WTC11 (cell line): ENCODE data around the gene G3BP2. TPM values are rescaled to one million over a fixed set of nuclear protein-coding genes. Genes with fewer than 3 reads are reported as not detected.

ENCODE experiments used
- ATAC-seq: fragments of 200-7000 bp; cut with Tn5 transposase; 2 replicates; pipeline ENCODE4 v1.10.0; 2021; ENCODE audit warnings: mild to moderate bottlenecking, moderate library complexity
- CTCF ChIA-PET: fragments of 300-600 bp; sonication (Branson Sonifier 250); formaldehyde crosslinking; loops from one replicate; lab custom pipeline; 2021; ENCODE audit warnings: antibody characterized with exemption; lab: Charles Lee
- POLR2A ChIA-PET: fragments of 350-600 bp; sonication (Branson Sonifier 250); formaldehyde crosslinking; loops from one replicate; lab custom pipeline; 2021; ENCODE audit warnings: antibody characterized with exemption; lab: Charles Lee
- DNase-seq: peaks from one replicate; pipeline ENCODE4 v3.0.0; 2021; ENCODE audit warnings: low spot score
- H3K27ac Mint-ChIP-seq: 2 replicates; pipeline ENCODE4 v1.8.0; 2021; ENCODE audit warnings: mixed read lengths
- H3K27me3 Mint-ChIP-seq: 2 replicates; pipeline ENCODE4 v1.8.0; 2021; ENCODE audit warnings: low read depth, mild to moderate bottlenecking, moderate library complexity, mixed read lengths
- H3K36me3 Mint-ChIP-seq: 2 replicates; pipeline ENCODE4 v1.8.0; 2021; ENCODE audit warnings: mixed read lengths
- H3K4me1 Mint-ChIP-seq: 2 replicates; pipeline ENCODE4 v1.8.0; 2022; ENCODE audit warnings: mixed read lengths
- H3K4me3 Mint-ChIP-seq: 2 replicates; pipeline ENCODE4 v1.8.0; 2021; ENCODE audit warnings: mild to moderate bottlenecking, moderate library complexity, mixed read lengths
- H3K9me3 Mint-ChIP-seq: 2 replicates; pipeline ENCODE4 v1.8.0; 2021; ENCODE audit warnings: mixed read lengths
- ATF6 ChIP-seq: sonication (generic); formaldehyde crosslinking; IDR thresholded peaks from 2 replicates; pipeline ENCODE4 v1.8.1; 2023; ENCODE audit warnings: mild to moderate bottlenecking, missing genetic modification reagents
- ERG ChIP-seq: fragments of 250-450 bp; sonication (Bioruptor Pico); IDR thresholded peaks from 2 replicates; pipeline ENCODE4 v1.8.0; 2021; ENCODE audit warnings: mild to moderate bottlenecking
- ESRRA ChIP-seq: sonication (generic); formaldehyde crosslinking; IDR thresholded peaks from 2 replicates; pipeline ENCODE4 v1.8.1; 2022; ENCODE audit warnings: mild to moderate bottlenecking, missing genetic modification reagents, borderline replicate concordance
- ETV6 ChIP-seq: sonication (generic); formaldehyde crosslinking; IDR thresholded peaks from 2 replicates; pipeline ENCODE4 v1.8.1; 2022; ENCODE audit warnings: mild to moderate bottlenecking, missing genetic modification reagents
- FOXP1 ChIP-seq: sonication (generic); formaldehyde crosslinking; IDR thresholded peaks from 2 replicates; pipeline ENCODE4 v1.8.0; 2022; ENCODE audit warnings: missing genetic modification reagents, mild to moderate bottlenecking, moderate library complexity, borderline replicate concordance
- FOXP4 ChIP-seq: sonication (generic); formaldehyde crosslinking; IDR thresholded peaks from 2 replicates; pipeline ENCODE4 v1.8.0; 2022; ENCODE audit warnings: mild to moderate bottlenecking, missing genetic modification reagents
- GABPB1 ChIP-seq: sonication (generic); formaldehyde crosslinking; IDR thresholded peaks from 2 replicates; pipeline ENCODE4 v1.8.1; 2023; ENCODE audit warnings: mild to moderate bottlenecking, missing genetic modification reagents
- IRF1 ChIP-seq: sonication (generic); formaldehyde crosslinking; IDR thresholded peaks from 2 replicates; pipeline ENCODE4 v1.8.0; 2023; ENCODE audit warnings: missing genetic modification reagents
- JAZF1 ChIP-seq: fragments of 250-450 bp; sonication (Bioruptor Pico); IDR thresholded peaks from 2 replicates; pipeline ENCODE4 v1.9.0; 2021; ENCODE audit warnings: moderate library complexity, mild to moderate bottlenecking, inconsistent platforms
- MYBL2 ChIP-seq: sonication (generic); formaldehyde crosslinking; IDR thresholded peaks from 2 replicates; pipeline ENCODE4 v1.8.1; 2023; ENCODE audit warnings: mild to moderate bottlenecking, moderate library complexity, missing genetic modification reagents
- NFE2L1 ChIP-seq: sonication (generic); formaldehyde crosslinking; IDR thresholded peaks from 2 replicates; pipeline ENCODE4 v1.8.1; 2023; ENCODE audit warnings: missing genetic modification reagents
- NFYB ChIP-seq: sonication (generic); formaldehyde crosslinking; conservative IDR thresholded peaks from 2 replicates; pipeline ENCODE4 v1.8.0; 2022; ENCODE audit warnings: low read depth, missing genetic modification reagents
- ZNF121 ChIP-seq: sonication (generic); formaldehyde crosslinking; IDR thresholded peaks from 2 replicates; pipeline ENCODE4 v1.8.0; 2023; ENCODE audit warnings: missing genetic modification reagents
- ZNF396 ChIP-seq: fragments of 250-450 bp; sonication (Bioruptor Pico); IDR thresholded peaks from 2 replicates; pipeline ENCODE4 v1.8.0; 2021; ENCODE audit warnings: mild to moderate bottlenecking, moderate library complexity, borderline replicate concordance
- ZNF671 ChIP-seq: fragments of 250-450 bp; sonication (Bioruptor Pico); IDR thresholded peaks from 2 replicates; pipeline ENCODE4 v1.8.0; 2021; ENCODE audit warnings: mild to moderate bottlenecking
- total RNA-seq: library from RNA; stranded (reverse); gene quantifications from 3 replicates; pipeline ENCODE4 v1.2.3, GENCODE V29; 2021
- TF ChIP-seq, protein P1 (sequence below): sonication (generic); formaldehyde crosslinking; IDR thresholded peaks from 2 replicates; pipeline ENCODE4 v1.8.1; 2022; ENCODE audit warnings: low read depth, mild to moderate bottlenecking, moderate library complexity, missing genetic modification reagents, borderline replicate concordance
- TF ChIP-seq, protein P2 (sequence below): sonication (generic); formaldehyde crosslinking; IDR thresholded peaks from 2 replicates; pipeline ENCODE4 v1.8.0; 2023; ENCODE audit warnings: missing genetic modification reagents, mild to moderate bottlenecking, borderline replicate concordance
- TF ChIP-seq, protein P3 (sequence below): sonication (generic); formaldehyde crosslinking; IDR thresholded peaks from 2 replicates; pipeline ENCODE4 v1.8.1; 2022; ENCODE audit warnings: missing genetic modification reagents, borderline replicate concordance

Gene G3BP2
- total RNA-seq, 1 experiment from 2014 or later, result 284 TPM

DNA sequence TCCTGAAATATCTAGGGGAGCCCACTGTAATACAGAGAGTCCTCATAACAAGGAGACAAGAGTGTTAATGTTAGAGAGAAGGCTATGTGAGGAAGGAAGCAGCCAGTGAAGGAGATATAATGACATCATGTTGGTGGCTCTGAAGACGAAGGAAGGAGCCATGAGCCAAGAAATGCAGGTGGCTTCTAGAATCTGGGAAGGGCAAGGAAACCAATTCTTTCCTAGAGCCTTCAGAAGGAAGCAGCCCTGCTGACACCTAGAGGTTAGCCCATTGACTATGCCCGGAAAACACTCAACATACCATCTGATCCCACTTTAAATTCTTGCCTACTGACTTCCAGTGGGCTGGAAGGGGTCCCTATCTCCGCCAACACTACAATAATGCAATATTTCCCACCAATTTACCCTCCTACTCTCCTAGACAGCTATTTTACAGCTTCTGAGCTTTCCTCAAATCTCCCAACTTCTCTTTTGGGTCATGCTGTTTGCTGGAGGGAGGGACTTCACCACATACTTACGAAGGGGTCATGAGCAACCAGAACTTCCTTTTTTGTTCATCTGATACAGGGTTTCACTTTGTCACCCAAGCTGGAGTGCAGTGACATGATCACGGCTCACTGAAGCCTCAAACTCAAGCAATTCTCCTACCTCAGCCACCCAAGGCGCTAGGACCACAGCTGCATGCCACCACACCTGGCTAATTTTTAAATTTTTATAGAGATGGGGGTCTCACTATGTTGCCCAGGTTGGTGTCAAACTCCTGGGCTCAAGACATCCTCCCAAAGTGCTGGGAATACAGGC is 25.2 kb upstream of the G3BP2 start:
- no peak overlapping the region for H3K4me3 Mint-ChIP-seq
- peaks cover 13% of the 10 kb centered on the region for H3K36me3 Mint-ChIP-seq
- peaks cover 55% of the 10 kb centered on the region for H3K4me1 Mint-ChIP-seq
- ChIA-PET CTCF (no interaction called here), POLR2A (interaction anchor here (1.1 kb wide), 1 partner anchor 8 kb away, joined by 3 read pairs; no protein-coding TSS in a partner anchor)
- ATAC-seq (peak; percentile 68), DNase-seq (no peak)
- no peaks in the 10 kb centered on the region for H3K9me3 Mint-ChIP-seq
- H3K27ac Mint-ChIP-seq, result peak overlapping the region; percentile 80
- H3K27me3 Mint-ChIP-seq, result no peaks in the 10 kb centered on the region
- TF ChIP-seq ZNF121 (CRISPR knock-in tag) (peak; percentile 81), JAZF1 (no peak)

- POLR2A ChIA-PET, result interaction anchor here (0.6 kb wide), 1 partner anchor 56 kb away, joined by 3 read pairs; no protein-coding TSS in a partner anchor
- no peak for ATAC-seq
- Mint-ChIP-seq H3K4me3 (no peak overlapping the region), H3K27me3 (no peaks in the 10 kb centered on the region), H3K27ac (0 out of 2 replicates have a peak overlapping the region, but pooled peaks have one; percentile 15), H3K4me1 (peaks cover 39% of the 10 kb centered on the region), H3K36me3 (peaks cover 25% of the 10 kb centered on the region), H3K9me3 (no peaks in the 10 kb centered on the region)
- CTCF ChIA-PET, result no interaction called here
- DNase-seq, result no peak
- TF ChIP-seq FOXP1, result no peak
- TF ChIP-seq, protein P1, sequence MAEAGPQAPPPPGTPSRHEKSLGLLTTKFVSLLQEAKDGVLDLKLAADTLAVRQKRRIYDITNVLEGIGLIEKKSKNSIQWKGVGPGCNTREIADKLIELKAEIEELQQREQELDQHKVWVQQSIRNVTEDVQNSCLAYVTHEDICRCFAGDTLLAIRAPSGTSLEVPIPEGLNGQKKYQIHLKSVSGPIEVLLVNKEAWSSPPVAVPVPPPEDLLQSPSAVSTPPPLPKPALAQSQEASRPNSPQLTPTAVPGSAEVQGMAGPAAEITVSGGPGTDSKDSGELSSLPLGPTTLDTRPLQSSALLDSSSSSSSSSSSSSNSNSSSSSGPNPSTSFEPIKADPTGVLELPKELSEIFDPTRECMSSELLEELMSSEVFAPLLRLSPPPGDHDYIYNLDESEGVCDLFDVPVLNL (CRISPR knock-in tag), result no peak
- no peak for TF ChIP-seq FOXP4 (CRISPR knock-in tag)
- no peak for TF ChIP-seq ZNF396
- TF ChIP-seq ETV6 (CRISPR knock-in tag), result no peak
- TF ChIP-seq, protein P2, sequence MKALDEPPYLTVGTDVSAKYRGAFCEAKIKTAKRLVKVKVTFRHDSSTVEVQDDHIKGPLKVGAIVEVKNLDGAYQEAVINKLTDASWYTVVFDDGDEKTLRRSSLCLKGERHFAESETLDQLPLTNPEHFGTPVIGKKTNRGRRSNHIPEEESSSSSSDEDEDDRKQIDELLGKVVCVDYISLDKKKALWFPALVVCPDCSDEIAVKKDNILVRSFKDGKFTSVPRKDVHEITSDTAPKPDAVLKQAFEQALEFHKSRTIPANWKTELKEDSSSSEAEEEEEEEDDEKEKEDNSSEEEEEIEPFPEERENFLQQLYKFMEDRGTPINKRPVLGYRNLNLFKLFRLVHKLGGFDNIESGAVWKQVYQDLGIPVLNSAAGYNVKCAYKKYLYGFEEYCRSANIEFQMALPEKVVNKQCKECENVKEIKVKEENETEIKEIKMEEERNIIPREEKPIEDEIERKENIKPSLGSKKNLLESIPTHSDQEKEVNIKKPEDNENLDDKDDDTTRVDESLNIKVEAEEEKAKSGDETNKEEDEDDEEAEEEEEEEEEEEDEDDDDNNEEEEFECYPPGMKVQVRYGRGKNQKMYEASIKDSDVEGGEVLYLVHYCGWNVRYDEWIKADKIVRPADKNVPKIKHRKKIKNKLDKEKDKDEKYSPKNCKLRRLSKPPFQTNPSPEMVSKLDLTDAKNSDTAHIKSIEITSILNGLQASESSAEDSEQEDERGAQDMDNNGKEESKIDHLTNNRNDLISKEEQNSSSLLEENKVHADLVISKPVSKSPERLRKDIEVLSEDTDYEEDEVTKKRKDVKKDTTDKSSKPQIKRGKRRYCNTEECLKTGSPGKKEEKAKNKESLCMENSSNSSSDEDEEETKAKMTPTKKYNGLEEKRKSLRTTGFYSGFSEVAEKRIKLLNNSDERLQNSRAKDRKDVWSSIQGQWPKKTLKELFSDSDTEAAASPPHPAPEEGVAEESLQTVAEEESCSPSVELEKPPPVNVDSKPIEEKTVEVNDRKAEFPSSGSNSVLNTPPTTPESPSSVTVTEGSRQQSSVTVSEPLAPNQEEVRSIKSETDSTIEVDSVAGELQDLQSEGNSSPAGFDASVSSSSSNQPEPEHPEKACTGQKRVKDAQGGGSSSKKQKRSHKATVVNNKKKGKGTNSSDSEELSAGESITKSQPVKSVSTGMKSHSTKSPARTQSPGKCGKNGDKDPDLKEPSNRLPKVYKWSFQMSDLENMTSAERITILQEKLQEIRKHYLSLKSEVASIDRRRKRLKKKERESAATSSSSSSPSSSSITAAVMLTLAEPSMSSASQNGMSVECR (CRISPR knock-in tag), result no peak
- TF ChIP-seq ESRRA (CRISPR knock-in tag), result no peak
- no peak for TF ChIP-seq IRF1 (CRISPR knock-in tag)
- no peak for TF ChIP-seq MYBL2 (CRISPR knock-in tag)
- no peak for TF ChIP-seq ATF6 (CRISPR knock-in tag)
- TF ChIP-seq NFYB (CRISPR knock-in tag), result no peak
- TF ChIP-seq ZNF671 (CRISPR knock-in tag), result no peak
- no peak for TF ChIP-seq GABPB1 (CRISPR knock-in tag)
- no peak for TF ChIP-seq NFE2L1 (CRISPR knock-in tag)
- no peak for TF ChIP-seq ERG (CRISPR knock-in tag)
- TF ChIP-seq, protein P3, sequence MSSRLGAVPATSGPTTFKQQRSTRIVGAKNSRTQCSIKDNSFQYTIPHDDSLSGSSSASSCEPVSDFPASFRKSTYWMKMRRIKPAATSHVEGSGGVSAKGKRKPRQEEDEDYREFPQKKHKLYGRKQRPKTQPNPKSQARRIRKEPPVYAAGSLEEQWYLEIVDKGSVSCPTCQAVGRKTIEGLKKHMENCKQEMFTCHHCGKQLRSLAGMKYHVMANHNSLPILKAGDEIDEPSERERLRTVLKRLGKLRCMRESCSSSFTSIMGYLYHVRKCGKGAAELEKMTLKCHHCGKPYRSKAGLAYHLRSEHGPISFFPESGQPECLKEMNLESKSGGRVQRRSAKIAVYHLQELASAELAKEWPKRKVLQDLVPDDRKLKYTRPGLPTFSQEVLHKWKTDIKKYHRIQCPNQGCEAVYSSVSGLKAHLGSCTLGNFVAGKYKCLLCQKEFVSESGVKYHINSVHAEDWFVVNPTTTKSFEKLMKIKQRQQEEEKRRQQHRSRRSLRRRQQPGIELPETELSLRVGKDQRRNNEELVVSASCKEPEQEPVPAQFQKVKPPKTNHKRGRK (CRISPR knock-in tag), result no peak
Measured at GRCh38 chr4:75696581-75696980, 23.4 kb upstream of the G3BP2 start.
